Right ventricle myocardium superior (tissue), 1 donor: ENCODE results near the gene ARHGAP26. TPM values are rescaled to one million over a fixed set of nuclear protein-coding genes. Genes with fewer than 3 reads are reported as not detected.
"Not testable (repeated sequence)": the region's sequence is repeated elsewhere in the genome, so short reads cannot be mapped to it uniquely, and the experiment has no call there.

Experiments used
- ATAC-seq: fragments of 200-7000 bp; cut with Tn5 transposase; one replicate; pipeline ENCODE4 v1.9.1; 2020; ENCODE audit warnings: mild to moderate bottlenecking; ENCODE audit not compliant: poor library complexity
- DNase-seq: peaks from one replicate; pipeline ENCODE4 v3.0.0-alpha.2; 2020
- intact Hi-C: fragments of 100-400 bp; cut with DNase I; formaldehyde crosslinking; loops from one replicate; pipeline ENCODE4 v1.11.2; 2022
- total RNA-seq: library from RNA; stranded (reverse); fragmentation: NEBNext Ultra II Directional; extraction: Animal tissue kit (Norgen Biotek cat#: 25700); gene quantifications from one replicate; pipeline ENCODE4 v1.2.1, GENCODE V29; 2021
- donor health status: DM: no; HTN: yes; CAD: no; lungs with severe emphysema.

ARHGAP26 gene
- total RNA-seq, 1 donor from 2014 or later, result 32.5 TPM

DNA sequence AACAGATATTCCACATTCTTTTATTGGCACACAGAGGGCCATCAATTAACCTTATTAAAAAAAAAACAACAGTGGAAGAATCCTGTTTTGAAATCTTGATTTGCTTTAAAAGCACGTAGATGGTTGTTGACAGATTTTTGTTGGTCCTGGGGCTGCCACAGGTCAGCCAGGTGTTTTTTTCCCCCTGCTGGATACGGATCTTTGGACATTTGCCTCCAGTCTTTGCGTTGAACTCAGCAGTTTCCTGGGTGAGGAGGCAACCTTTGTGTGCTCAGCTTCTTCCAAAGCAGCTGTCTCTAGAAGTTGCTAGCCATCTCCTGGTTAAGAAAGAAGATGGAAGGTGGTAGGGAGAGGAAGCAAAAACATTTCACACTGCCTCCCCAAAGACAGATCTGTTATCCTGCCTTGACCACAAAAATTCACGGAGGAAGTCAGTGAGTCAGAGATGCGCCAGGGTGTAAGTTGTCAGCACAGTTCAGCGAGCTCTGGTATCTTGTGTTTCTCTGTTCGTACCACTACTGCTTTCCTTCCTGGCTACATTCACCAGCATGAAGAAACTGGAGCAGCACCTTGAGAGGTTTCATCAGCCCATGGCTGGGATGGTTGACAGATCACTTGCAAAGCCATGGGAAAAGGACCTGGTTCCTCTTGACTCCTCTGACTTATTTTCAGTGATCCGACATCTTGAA lies 207.3 kb downstream of the ARHGAP26 start:
- ATAC-seq (no peak), DNase-seq (no peak)
- intact Hi-C loops, result no loop called here

- DNase-seq (no peak), ATAC-seq (no peak)
- intact Hi-C loops, result no loop called here
Observed at GRCh38 chr5:142978252-142978651, 208.1 kb downstream of the ARHGAP26 start.

DNA sequence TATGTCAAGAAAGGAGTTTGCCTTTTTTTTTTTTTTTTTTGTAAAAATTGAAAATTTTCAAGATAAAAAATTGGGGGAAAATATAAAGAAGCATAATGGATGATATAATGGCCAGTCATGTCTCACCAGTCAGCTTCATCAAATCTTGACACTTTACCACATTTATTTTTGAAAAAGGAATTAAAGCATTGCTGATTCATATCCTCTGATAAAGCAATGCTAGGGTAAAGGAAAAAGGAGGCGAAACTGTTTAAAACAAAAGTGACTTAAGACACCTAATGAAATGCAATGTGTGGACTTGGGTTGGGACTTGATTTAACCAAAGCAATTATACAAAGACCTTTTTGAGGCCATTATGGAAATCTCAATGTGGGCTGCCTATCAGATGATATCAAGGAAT lies 208.5 kb downstream of the ARHGAP26 start:
- intact Hi-C loops, result no loop called here
- DNase-seq (no peak), ATAC-seq (no peak)

GRCh38 chr5:142979636-142980035 lies 209.5 kb downstream of the ARHGAP26 start:
- no peak for DNase-seq
- no peak for ATAC-seq
- intact Hi-C loops, result no loop called here

DNA sequence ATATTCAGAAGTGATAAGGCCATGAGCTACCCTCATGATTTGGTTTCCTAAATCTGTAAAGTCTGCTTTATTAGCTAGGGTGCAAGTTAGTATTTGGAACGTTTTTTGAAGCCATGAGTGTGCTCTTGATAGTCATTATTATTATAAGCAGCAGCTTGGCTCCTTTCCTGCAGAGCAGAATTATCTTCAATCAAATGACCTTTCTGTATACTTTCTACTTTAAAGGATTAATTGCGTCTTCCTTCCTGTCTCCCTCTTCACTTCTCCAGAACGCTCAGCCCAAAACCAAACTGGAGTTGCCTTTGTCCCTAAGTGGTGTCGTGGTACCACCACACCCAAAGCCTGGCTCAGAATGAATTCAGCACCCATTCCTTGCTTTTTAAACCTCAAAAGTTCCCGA lies 211.3 kb downstream of the ARHGAP26 start:
- peak; percentile 21 for ATAC-seq
- intact Hi-C loops, result no loop called here
- DNase-seq, result no peak

- ATAC-seq, result peak; percentile 95
- intact Hi-C loops, result no loop called here
- peak; percentile 91 for DNase-seq
Observed at GRCh38 chr5:142981886-142982820, 212.0 kb downstream of the ARHGAP26 start.

DNA sequence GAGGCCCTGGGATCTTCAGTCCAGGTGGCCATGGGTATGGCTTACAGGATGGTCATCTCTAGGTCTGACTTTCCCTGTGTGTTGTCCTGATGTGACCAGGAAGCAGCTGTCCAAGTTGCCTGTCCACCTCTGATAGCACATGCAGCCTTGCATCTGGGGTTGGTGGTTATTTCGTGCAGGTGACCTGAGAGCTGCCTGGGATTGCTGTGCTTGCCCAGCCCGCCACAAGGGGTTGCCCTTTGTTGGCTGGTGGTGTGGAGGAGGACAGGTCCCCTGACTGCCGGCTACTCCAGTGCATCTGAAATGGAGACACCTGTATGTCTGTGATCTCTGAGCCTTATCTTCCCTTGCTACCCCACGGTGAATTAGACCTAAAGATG lies 212.6 kb downstream of the ARHGAP26 start:
- ATAC-seq (peak; percentile 47), DNase-seq (peak; percentile 38)
- intact Hi-C loops, result no loop called here

DNA sequence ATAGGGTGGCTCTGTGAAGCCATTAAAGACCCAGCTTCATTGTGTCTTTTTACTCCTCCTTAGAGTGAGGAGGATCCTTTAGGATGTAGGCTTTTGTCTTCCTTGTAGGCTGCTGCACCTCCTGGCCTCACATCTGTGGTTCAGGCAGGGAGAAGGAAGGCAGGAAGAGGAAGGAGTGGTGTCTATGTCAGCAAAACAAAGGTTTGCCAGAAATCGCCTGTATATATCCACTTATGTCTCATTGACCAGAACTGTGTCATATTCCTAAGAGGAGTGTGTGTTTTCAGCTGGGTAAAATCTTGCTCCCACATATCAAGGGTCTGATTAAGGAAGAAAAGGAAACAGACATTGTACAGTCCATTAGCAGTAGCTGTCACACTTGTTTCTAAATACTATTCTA lies 213.8 kb downstream of the ARHGAP26 start:
- intact Hi-C loops, result no loop called here
- no peak for ATAC-seq
- DNase-seq, result no peak

DNA sequence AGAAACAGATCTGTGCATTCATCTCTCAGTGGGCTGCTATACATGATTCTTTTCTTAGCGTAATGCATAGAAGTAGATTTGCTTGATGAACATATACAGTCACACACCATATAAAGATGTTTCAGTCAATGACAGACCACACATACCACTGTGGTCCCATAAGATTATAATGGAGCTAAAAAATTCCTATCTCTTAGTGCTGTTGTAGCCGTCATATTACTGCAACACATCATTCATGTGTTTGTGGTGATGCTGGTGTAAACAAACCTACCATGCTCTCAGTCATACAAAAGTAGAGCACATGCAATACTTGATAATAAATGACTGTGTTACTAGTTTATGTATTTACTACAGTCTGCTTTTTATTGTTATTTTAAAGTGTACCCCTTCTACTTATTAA lies 214.3 kb downstream of the ARHGAP26 start:
- intact Hi-C loops, result no loop called here
- no peak for ATAC-seq
- no peak for DNase-seq

DNA sequence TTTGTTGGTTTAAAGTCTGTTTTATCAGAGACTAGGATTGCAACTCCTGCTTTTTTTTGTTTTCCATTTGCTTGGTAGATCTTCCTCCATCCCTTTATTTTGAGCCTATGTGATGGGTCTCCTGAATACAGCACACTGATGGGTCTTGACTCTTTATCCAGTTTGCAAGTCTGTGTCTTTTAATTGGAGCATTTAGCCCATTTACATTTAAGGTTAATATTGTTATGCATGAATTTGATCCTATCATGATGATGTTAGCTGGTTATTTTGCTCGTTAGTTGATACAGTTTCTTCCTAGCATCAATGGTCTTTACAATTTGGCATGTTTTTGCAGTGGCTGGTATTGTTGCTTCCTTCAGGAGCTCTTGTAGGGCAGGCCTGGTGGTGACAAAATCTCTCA lies 219.1 kb downstream of the ARHGAP26 start:
- intact Hi-C loops, DNase-seq, ATAC-seq: not testable (repeated sequence)

- not testable (repeated sequence) for ATAC-seq
Observed at GRCh38 chr5:142990073-142990472, 219.9 kb downstream of the ARHGAP26 start.

DNA sequence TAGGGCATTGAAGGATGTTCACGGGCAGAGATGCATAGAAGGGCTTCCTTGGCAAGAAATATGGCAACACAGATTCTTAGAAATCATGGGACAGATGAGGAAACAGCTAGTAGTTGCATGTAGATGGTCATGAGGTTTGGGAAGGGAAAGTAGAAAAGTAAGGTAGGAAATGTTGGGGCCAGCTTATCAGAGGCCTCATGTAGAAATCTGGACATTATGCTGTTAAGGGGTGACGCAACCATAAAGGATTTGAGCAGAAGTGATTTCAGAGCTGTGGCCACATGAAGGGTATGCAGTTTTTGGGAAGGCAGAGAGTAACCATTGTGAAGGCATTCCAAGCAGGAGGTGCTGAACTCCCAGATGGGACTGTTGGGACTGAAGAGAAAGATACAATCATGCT lies 224.0 kb downstream of the ARHGAP26 start:
- ATAC-seq (no peak), DNase-seq (no peak)
- intact Hi-C loops, result no loop called here

More at GRCh38 chr5:142990073-142990472, 219.9 kb downstream of the ARHGAP26 start:
- intact Hi-C loops, DNase-seq: not testable (repeated sequence)

DNA sequence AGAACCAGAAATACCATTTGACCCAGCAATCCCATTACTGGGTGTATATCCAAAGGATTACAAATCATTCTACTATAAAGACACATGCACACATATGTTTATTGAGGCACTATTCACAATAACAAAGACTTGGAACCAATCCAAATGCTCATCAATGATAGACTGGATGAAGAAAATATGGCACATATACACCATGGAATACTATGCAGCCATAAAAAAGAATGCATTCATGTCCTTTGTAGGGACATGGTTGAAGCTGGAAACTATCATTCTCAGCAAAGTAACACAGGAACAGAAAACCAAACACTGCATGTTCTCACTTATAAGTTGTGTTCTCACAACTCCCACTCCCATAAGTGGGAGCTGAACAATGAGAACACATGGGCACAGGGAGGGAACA lies 225.4 kb downstream of the ARHGAP26 start:
- ATAC-seq, intact Hi-C loops, DNase-seq: not testable (repeated sequence)

GRCh38 chr5:142997591-142997990 lies 227.4 kb downstream of the ARHGAP26 start:
- no peak for ATAC-seq
- intact Hi-C loops, result no loop called here
- DNase-seq, result no peak

DNA sequence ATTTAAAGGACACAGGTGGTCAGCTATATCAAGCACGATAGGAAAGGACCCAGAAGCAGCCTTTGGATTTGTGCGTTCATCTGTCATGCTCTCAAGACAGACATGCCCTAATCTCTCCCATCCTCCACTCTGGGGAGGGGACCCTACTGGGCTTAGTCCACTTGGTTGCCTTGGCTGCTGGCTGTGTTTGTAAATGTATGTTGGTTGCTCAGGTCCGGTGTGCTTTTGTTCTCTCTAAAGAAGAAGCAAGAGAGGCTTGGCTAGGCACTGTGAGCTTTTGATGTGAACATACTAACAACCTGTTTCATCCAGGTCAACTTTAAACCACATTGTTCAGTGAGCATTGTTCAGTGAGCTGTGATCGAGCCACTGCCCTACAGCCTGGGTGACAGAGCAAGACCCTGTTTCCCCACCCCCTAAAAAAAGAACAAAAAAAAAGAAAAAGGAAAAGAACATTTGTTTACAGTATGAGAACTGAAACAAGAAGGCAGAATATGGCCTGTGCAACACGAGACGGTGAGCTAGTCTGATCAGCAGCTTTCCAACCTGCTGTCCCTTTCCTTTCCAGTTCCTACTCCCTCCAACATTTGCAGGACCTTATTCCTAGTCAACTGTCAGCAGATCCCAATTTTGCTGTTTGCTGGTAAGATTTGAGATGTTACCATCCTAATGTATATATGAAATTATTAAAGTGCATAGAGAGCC lies 228.3 kb downstream of the ARHGAP26 start:
- no peak for ATAC-seq
- no peak for DNase-seq
- intact Hi-C loops, result no loop called here

- not testable (repeated sequence) for DNase-seq, ATAC-seq
- intact Hi-C loops, result loop anchor here (10.0 kb wide), 1 partner anchor 404 kb away; the partner anchor contains the start of gene NR3C1
Observed at GRCh38 chr5:143000551-143000950, 230.4 kb downstream of the ARHGAP26 start.

- ATAC-seq, result no peak
- DNase-seq, result no peak
- intact Hi-C loops, result loop anchor here (10.0 kb wide), 1 partner anchor 403 kb away; the partner anchor contains the start of gene NR3C1
Observed at GRCh38 chr5:143001764-143002351, 231.7 kb downstream of the ARHGAP26 start.

GRCh38 chr5:143002459-143003327 lies 232.5 kb downstream of the ARHGAP26 start:
- no peak for DNase-seq
- ATAC-seq, result peak; percentile 71
- intact Hi-C loops, result loop anchor here (10.0 kb wide), 1 partner anchor 402 kb away; the partner anchor contains the start of gene NR3C1
